NT2/D1 (cell line): ENCODE results near the gene IFNG-AS1.

Experiments used
- DNase-seq: peaks from one replicate; pipeline ENCODE4 v3.0.0-alpha.2; 2011; ENCODE audit warnings: low read depth, low spot score
- H3K27me3 ChIP-seq: 2 replicates; pipeline ENCODE4 v1.6.0; 2011; ENCODE audit warnings: mild to moderate bottlenecking; ENCODE audit not compliant: insufficient read length, insufficient read depth
- H3K36me3 ChIP-seq: 2 replicates; pipeline ENCODE4 v1.6.1; 2011; ENCODE audit warnings: mild to moderate bottlenecking, low read length, mixed read lengths; ENCODE audit not compliant: insufficient read depth, insufficient read length
- H3K4me1 ChIP-seq: 2 replicates; pipeline ENCODE4 v1.5.1; 2011; ENCODE audit not compliant: insufficient read depth, insufficient read length
- H3K4me3 ChIP-seq: 2 replicates; pipeline ENCODE4 v1.5.1; 2011; ENCODE audit warnings: low read depth; ENCODE audit not compliant: insufficient read length
- H3K9ac ChIP-seq: 2 replicates; pipeline ENCODE4 v1.6.0; 2011; ENCODE audit warnings: low read depth; ENCODE audit not compliant: insufficient read length
- H3K9me3 ChIP-seq: 2 replicates; pipeline ENCODE4 v1.5.1; 2011; ENCODE audit warnings: mild to moderate bottlenecking, low read length; ENCODE audit not compliant: insufficient read depth
- SUZ12 ChIP-seq: IDR thresholded peaks from 2 replicates; pipeline ENCODE4 v1.6.1; 2011; ENCODE audit not compliant: insufficient read length, insufficient read depth; ENCODE audit errors: extremely low read depth
- YY1 ChIP-seq: IDR thresholded peaks from 2 replicates; pipeline ENCODE4 v1.6.1; 2011; ENCODE audit not compliant: insufficient read length, insufficient read depth
- ZNF274 ChIP-seq: IDR thresholded peaks from 2 replicates; pipeline ENCODE4 v1.6.1; 2011; ENCODE audit warnings: mild to moderate bottlenecking, low read depth, low read length

Gene IFNG-AS1

GRCh38 chr12:68007033-68007432 lies 17.8 kb downstream of the IFNG-AS1 start:
- Histone ChIP-seq H3K9me3 (no peaks in the 10 kb centered on the region), H3K4me1 (no peaks in the 10 kb centered on the region), H3K36me3 (no peaks in the 10 kb centered on the region), H3K27me3 (no peaks in the 10 kb centered on the region), H3K9ac (no peak overlapping the region), H3K4me3 (no peak overlapping the region)
- no peak for DNase-seq
- TF ChIP-seq YY1: no peak
- TF ChIP-seq SUZ12: no peak
- no peak for TF ChIP-seq ZNF274

- H3K27me3 ChIP-seq: no peaks in the 10 kb centered on the region
- TF ChIP-seq SUZ12: no peak
- TF ChIP-seq YY1: no peak
- no peak overlapping the region for H3K9ac ChIP-seq
- no peaks in the 10 kb centered on the region for H3K36me3 ChIP-seq
- H3K4me1 ChIP-seq: no peaks in the 10 kb centered on the region
- no peak overlapping the region for H3K4me3 ChIP-seq
- no peaks in the 10 kb centered on the region for H3K9me3 ChIP-seq
- no peak for DNase-seq
Measured at GRCh38 chr12:68007466-68007865, 18.2 kb downstream of the IFNG-AS1 start.

- Histone ChIP-seq H3K9me3 (no peaks in the 10 kb centered on the region), H3K4me3 (no peak overlapping the region), H3K4me1 (no peaks in the 10 kb centered on the region), H3K27me3 (no peaks in the 10 kb centered on the region), H3K36me3 (no peaks in the 10 kb centered on the region), H3K9ac (no peak overlapping the region)
- TF ChIP-seq YY1: no peak
- no peak for TF ChIP-seq ZNF274
- no peak for TF ChIP-seq SUZ12
- no peak for DNase-seq
Measured at GRCh38 chr12:68011206-68011881, 22.1 kb downstream of the IFNG-AS1 start.

- no peak overlapping the region for H3K9ac ChIP-seq
- no peak overlapping the region for H3K4me3 ChIP-seq
- no peaks in the 10 kb centered on the region for H3K36me3 ChIP-seq
- no peaks in the 10 kb centered on the region for H3K4me1 ChIP-seq
- TF ChIP-seq ZNF274 (no peak), YY1 (no peak), SUZ12 (no peak)
- H3K9me3 ChIP-seq: no peaks in the 10 kb centered on the region
- no peaks in the 10 kb centered on the region for H3K27me3 ChIP-seq
- DNase-seq: no peak
Measured at GRCh38 chr12:68011882-68012207, 22.6 kb downstream of the IFNG-AS1 start.

- Histone ChIP-seq H3K9ac (no peak overlapping the region), H3K4me3 (no peak overlapping the region), H3K4me1 (no peaks in the 10 kb centered on the region), H3K9me3 (no peaks in the 10 kb centered on the region), H3K36me3 (no peaks in the 10 kb centered on the region), H3K27me3 (no peaks in the 10 kb centered on the region)
- TF ChIP-seq ZNF274 (no peak), SUZ12 (no peak), YY1 (no peak)
- DNase-seq: no peak
Measured at GRCh38 chr12:68012712-68013111, 23.5 kb downstream of the IFNG-AS1 start.

- no peaks in the 10 kb centered on the region for H3K4me1 ChIP-seq
- H3K4me3 ChIP-seq: no peak overlapping the region
- no peak overlapping the region for H3K9ac ChIP-seq
- no peaks in the 10 kb centered on the region for H3K9me3 ChIP-seq
- no peak for DNase-seq
- TF ChIP-seq YY1 (no peak), SUZ12 (no peak), ZNF274 (no peak)
- H3K27me3 ChIP-seq: no peaks in the 10 kb centered on the region
- H3K36me3 ChIP-seq: no peaks in the 10 kb centered on the region
Measured at GRCh38 chr12:68013181-68013580, 23.9 kb downstream of the IFNG-AS1 start.

GRCh38 chr12:68016136-68016535 lies 26.9 kb downstream of the IFNG-AS1 start:
- Histone ChIP-seq H3K9ac (no peak overlapping the region), H3K36me3 (no peaks in the 10 kb centered on the region), H3K9me3 (no peaks in the 10 kb centered on the region), H3K4me1 (no peaks in the 10 kb centered on the region), H3K4me3 (no peak overlapping the region), H3K27me3 (no peaks in the 10 kb centered on the region)
- TF ChIP-seq SUZ12: no peak
- TF ChIP-seq ZNF274: no peak
- TF ChIP-seq YY1: no peak
- DNase-seq: no peak
